ENCODE measurements around the gene TRMT10C. TPM values are rescaled to one million over a fixed set of nuclear protein-coding genes. Genes with fewer than 3 reads are reported as not detected.
"Not testable (repeated sequence)": the region's sequence is repeated elsewhere in the genome, so short reads cannot be mapped to it uniquely, and the experiment has no call there.

The TRMT10C gene
- total RNA-seq, 1 donor from 2014 or later, result 14.6 TPM

- ATAC-seq, result no peak
Measured at GRCh38 chr3:101549473-101549872, 12.2 kb upstream of the TRMT10C start.

- not testable (repeated sequence) for ATAC-seq
Measured at GRCh38 chr3:101551359-101552081, 10.1 kb upstream of the TRMT10C start.

- not testable (repeated sequence) for ATAC-seq
Measured at GRCh38 chr3:101553381-101553780, 8.3 kb upstream of the TRMT10C start.

- no peak for ATAC-seq
Measured at GRCh38 chr3:101556064-101556463, 5.6 kb upstream of the TRMT10C start.

GRCh38 chr3:101567528-101568317, 6.1 kb downstream of the TRMT10C start:
- ATAC-seq, result no peak

GRCh38 chr3:101571028-101571895, 9.6 kb downstream of the TRMT10C start:
- no peak for ATAC-seq

- ATAC-seq, result peak; percentile 97
Measured at GRCh38 chr3:101573449-101574387, 12.1 kb downstream of the TRMT10C start, which contains the start of gene PCNP. Gene PCNP, plus strand, starts transcription at chr3:101574180. Its CDS starts 36 bp downstream, at chr3:101574216.

- peak; percentile 87 for ATAC-seq
Measured at GRCh38 chr3:101574388-101575112, 12.9 kb downstream of the TRMT10C start.

- ATAC-seq, result no peak
Measured at GRCh38 chr3:101577286-101577685, 15.6 kb downstream of the TRMT10C start.

- no peak for ATAC-seq
Measured at GRCh38 chr3:101588616-101589015, 26.9 kb downstream of the TRMT10C start.

- no peak for ATAC-seq
Measured at GRCh38 chr3:101591071-101591470, 29.4 kb downstream of the TRMT10C start.

- no peak for ATAC-seq
Measured at GRCh38 chr3:101602731-101603130, 41.1 kb downstream of the TRMT10C start.

- no peak for ATAC-seq
Measured at GRCh38 chr3:101603184-101603583, 41.5 kb downstream of the TRMT10C start.

- not testable (repeated sequence) for ATAC-seq
Measured at GRCh38 chr3:101605398-101605797, 43.7 kb downstream of the TRMT10C start.

GRCh38 chr3:101611023-101611422, 49.4 kb downstream of the TRMT10C start:
- no peak for ATAC-seq

GRCh38 chr3:101613014-101613413, 51.3 kb downstream of the TRMT10C start:
- ATAC-seq, result not testable (repeated sequence)

GRCh38 chr3:101615525-101615924, 53.9 kb downstream of the TRMT10C start:
- ATAC-seq, result no peak
